Measurements from ENCODE around the gene DHX8.

DHX8 gene

DNA sequence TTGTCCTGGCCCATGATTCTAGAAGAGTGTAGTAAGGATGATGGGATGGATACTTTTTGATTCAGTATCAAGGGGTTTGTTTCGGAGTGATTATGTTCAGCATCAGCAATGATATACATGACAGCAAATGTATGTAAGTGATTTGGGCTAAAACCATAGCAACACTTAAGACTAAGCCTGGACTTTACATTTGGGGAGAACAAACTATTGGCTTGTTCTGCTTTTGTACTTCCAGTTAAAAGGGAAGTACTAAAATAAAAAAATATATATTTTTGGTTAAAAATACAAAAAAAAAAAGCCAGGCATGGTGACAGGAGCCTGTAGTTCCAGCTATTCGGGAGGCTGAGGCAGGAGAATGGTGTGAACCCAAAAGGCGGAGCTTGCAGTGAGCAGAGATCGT lies 20.5 kb upstream of the DHX8 start:
- no peak for DNase-seq (ENCODE audit: low read depth in 1 of 2, low spot score in 1 of 2)
- Histone ChIP-seq H3K27me3 (ENCODE audit: insufficient read depth, poor library complexity, severe bottlenecking) (no peaks in the 10 kb centered on the region), H3K4me3 (replicated peaks; ENCODE audit: insufficient read depth, low read length) (no peak overlapping the region), H3K27ac (replicated peaks) (no peak overlapping the region)
- TF ChIP-seq POLR2AphosphoS5 (IDR thresholded peaks at IDR 0.05; ENCODE audit: low read depth) (no peak), GABPA (IDR thresholded peaks at IDR 0.05; ENCODE audit: low read depth) (no peak), SPI1 (IDR thresholded peaks at IDR 0.05; ENCODE audit: borderline replicate concordance, low read depth) (no peak)
- TF ChIP-seq, protein P1, sequence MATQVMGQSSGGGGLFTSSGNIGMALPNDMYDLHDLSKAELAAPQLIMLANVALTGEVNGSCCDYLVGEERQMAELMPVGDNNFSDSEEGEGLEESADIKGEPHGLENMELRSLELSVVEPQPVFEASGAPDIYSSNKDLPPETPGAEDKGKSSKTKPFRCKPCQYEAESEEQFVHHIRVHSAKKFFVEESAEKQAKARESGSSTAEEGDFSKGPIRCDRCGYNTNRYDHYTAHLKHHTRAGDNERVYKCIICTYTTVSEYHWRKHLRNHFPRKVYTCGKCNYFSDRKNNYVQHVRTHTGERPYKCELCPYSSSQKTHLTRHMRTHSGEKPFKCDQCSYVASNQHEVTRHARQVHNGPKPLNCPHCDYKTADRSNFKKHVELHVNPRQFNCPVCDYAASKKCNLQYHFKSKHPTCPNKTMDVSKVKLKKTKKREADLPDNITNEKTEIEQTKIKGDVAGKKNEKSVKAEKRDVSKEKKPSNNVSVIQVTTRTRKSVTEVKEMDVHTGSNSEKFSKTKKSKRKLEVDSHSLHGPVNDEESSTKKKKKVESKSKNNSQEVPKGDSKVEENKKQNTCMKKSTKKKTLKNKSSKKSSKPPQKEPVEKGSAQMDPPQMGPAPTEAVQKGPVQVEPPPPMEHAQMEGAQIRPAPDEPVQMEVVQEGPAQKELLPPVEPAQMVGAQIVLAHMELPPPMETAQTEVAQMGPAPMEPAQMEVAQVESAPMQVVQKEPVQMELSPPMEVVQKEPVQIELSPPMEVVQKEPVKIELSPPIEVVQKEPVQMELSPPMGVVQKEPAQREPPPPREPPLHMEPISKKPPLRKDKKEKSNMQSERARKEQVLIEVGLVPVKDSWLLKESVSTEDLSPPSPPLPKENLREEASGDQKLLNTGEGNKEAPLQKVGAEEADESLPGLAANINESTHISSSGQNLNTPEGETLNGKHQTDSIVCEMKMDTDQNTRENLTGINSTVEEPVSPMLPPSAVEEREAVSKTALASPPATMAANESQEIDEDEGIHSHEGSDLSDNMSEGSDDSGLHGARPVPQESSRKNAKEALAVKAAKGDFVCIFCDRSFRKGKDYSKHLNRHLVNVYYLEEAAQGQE (IDR thresholded peaks at IDR 0.05; ENCODE audit: insufficient replicate concordance, low read depth) = no peak
- TF ChIP-seq, protein P2, sequence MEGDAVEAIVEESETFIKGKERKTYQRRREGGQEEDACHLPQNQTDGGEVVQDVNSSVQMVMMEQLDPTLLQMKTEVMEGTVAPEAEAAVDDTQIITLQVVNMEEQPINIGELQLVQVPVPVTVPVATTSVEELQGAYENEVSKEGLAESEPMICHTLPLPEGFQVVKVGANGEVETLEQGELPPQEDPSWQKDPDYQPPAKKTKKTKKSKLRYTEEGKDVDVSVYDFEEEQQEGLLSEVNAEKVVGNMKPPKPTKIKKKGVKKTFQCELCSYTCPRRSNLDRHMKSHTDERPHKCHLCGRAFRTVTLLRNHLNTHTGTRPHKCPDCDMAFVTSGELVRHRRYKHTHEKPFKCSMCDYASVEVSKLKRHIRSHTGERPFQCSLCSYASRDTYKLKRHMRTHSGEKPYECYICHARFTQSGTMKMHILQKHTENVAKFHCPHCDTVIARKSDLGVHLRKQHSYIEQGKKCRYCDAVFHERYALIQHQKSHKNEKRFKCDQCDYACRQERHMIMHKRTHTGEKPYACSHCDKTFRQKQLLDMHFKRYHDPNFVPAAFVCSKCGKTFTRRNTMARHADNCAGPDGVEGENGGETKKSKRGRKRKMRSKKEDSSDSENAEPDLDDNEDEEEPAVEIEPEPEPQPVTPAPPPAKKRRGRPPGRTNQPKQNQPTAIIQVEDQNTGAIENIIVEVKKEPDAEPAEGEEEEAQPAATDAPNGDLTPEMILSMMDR (IDR thresholded peaks at IDR 0.05; ENCODE audit: insufficient read depth, low read length) = no peak

DNA sequence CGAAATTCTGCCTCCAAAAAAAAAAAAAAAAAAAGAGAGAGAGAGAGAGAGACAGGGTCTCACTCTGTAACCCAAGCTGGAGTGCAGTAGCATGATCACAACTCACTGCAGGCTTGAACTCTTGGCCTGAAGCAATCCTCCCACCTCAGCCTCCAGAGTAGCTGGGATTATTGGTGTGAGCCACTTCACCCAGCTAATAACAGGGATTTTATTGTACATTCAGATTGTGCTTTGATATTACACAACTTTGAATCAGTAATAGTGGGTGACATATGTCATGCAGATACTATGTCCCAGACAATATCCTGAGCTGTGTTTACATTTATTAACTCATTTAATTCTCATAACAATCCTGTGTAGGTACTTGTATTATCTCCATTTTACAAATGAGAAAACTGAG lies 19.7 kb upstream of the DHX8 start:
- TF ChIP-seq, protein P1 (IDR thresholded peaks at IDR 0.05; ENCODE audit: insufficient replicate concordance, low read depth) = no peak
- no peak for TF ChIP-seq SPI1 (IDR thresholded peaks at IDR 0.05; ENCODE audit: borderline replicate concordance, low read depth)
- TF ChIP-seq GABPA (IDR thresholded peaks at IDR 0.05; ENCODE audit: low read depth) = no peak
- no peak for TF ChIP-seq POLR2AphosphoS5 (IDR thresholded peaks at IDR 0.05; ENCODE audit: low read depth)
- TF ChIP-seq, protein P2 (IDR thresholded peaks at IDR 0.05; ENCODE audit: insufficient read depth, low read length) = no peak
- Histone ChIP-seq H3K27ac (replicated peaks) (no peak overlapping the region), H3K4me3 (replicated peaks; ENCODE audit: insufficient read depth, low read length) (no peak overlapping the region), H3K27me3 (ENCODE audit: insufficient read depth, poor library complexity, severe bottlenecking) (no peaks in the 10 kb centered on the region)
- DNase-seq (ENCODE audit: low read depth in 1 of 2, low spot score in 1 of 2) = no peak

DNA sequence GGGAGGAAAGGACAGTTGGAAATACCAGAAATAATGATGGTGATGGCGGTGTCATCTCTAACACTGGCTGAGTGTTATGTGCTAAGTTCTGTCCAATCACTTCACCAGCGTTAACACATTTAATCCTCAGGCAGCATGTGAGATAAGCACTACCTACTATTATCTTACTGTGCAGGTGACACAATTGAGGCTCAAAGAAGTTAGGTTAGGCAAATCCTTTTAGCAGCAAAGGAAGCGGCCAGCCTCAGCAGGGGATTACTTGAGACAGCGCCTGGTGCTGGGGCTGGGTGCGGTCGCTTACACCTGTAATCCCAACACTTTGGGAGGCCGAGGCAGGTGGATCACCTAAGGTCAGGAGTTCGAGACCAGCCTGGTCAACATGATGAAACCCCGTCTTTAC lies 18.7 kb upstream of the DHX8 start:
- TF ChIP-seq SPI1 (IDR thresholded peaks at IDR 0.05; ENCODE audit: borderline replicate concordance, low read depth) (no peak), POLR2AphosphoS5 (IDR thresholded peaks at IDR 0.05; ENCODE audit: low read depth) (no peak), GABPA (IDR thresholded peaks at IDR 0.05; ENCODE audit: low read depth) (no peak)
- TF ChIP-seq, protein P2 (IDR thresholded peaks at IDR 0.05; ENCODE audit: insufficient read depth, low read length) = no peak
- TF ChIP-seq, protein P1 (IDR thresholded peaks at IDR 0.05; ENCODE audit: insufficient replicate concordance, low read depth) = no peak

More for the DNA sequence above, 18.7 kb upstream of the DHX8 start:
- Histone ChIP-seq H3K4me3 (replicated peaks; ENCODE audit: insufficient read depth, low read length) (no peak overlapping the region), H3K27ac (replicated peaks) (no peak overlapping the region), H3K27me3 (ENCODE audit: insufficient read depth, poor library complexity, severe bottlenecking) (no peaks in the 10 kb centered on the region)
- DNase-seq (ENCODE audit: low read depth in 1 of 2, low spot score in 1 of 2) = no peak
